HG03460 (cell line): Measurements from ENCODE around the gene MACROD2.

Experiments
- ATAC-seq: cut with Tn5 transposase; IDR thresholded peaks from one replicate; pipeline ENCODE4 v1.9.1; 2021; ENCODE audit not compliant: unreplicated experiment

MACROD2 gene

GRCh38 chr20:14332866-14333265, 337.6 kb downstream of the MACROD2 start:
- no peak for ATAC-seq

DNA sequence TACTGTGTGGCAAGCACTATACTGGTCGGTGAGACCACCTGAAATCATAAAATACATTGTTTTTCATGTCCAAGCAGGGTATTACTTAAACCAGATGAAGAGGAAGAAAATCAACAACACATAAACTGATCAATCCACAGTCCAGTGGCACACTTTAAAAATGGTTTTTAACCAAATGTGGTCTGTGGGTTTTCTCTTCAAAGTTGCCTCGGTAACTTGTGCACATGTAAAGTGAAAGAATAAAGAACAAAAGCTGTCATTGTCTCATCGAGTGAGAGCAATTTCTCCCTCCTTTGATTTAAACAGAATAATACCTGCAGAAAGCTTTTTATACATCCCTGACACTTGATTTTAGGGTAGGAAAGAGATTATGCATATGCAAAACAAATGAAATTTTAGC, 338.4 kb downstream of the MACROD2 start:
- ATAC-seq = no peak

- ATAC-seq = no peak
Observed at GRCh38 chr20:14334306-14334930, 339.1 kb downstream of the MACROD2 start.

GRCh38 chr20:14335052-14335451, 339.7 kb downstream of the MACROD2 start:
- no peak for ATAC-seq

- no peak for ATAC-seq
Observed at GRCh38 chr20:14336686-14337085, 341.4 kb downstream of the MACROD2 start.

- ATAC-seq = peak; percentile 95
Observed at GRCh38 chr20:14337400-14338171, 342.3 kb downstream of the MACROD2 start, which contains the start of gene FLRT3. Gene FLRT3, minus strand, starts transcription at chr20:14337612. Its CDS starts 10,106 bp downstream, at chr20:14327506.

DNA sequence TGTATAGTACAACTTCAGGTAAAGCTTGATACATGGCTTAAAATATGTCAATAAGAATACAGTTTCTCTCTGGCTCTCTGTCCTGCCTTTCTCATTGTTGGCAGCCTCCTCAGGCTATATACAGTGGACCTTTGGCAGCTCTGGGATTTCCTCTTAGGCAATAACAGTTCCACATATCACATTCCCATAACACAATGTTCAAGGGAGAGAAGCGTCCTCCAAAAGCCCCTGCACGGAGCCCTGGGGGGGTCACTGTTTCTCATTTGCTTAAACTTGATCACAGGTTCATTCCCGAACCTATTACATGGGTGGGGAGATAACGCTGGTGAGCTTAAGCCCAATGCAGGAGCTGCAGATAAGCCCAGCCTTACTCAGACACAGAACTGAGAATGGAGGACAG, 346.5 kb downstream of the MACROD2 start:
- no peak for ATAC-seq

DNA sequence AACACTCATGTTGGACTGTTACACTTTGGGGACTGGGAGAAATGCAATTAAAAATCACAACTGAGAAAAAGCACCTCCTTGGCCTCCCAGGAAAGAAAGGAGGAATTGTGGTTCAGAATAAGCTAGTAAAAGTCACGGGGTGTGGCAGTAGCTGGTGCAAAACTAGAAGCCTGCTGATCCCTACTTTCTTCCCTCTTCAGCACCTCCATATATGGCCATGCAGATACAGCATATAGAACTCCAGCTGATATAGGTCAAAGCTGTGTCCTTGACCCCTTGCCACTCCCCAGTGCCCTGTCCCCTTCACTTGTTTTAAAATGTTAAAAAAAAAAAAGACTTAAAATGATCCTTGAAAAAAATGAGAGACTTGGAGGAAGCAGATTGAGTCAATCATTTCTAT, 347.6 kb downstream of the MACROD2 start:
- no peak for ATAC-seq

DNA sequence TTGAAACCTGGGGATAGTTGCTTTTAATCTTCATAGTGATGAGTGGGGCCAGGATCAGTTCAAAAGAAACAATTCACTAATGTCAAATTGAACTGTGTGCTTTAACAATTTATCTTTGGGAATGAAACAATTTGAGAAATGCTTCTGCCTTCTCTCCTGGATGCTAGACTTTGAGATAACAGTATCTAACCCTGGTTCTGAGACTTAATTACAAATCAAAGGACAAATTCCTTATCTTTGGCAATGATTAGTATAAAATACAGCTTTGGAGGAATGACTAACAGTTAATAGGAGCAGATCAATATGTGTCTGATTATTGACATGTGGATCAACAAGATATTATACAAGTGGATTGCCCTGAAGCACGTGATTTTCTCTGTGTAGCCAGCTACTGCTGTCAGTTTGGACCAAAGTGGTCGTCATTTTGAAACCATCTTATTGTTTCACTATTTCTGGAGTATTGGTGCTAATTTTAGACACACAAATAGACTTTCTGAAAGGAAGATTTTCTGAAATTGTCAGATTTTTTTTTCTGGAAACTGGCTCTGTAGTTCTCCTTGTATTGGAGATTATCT, 348.3 kb downstream of the MACROD2 start:
- ATAC-seq = no peak

DNA sequence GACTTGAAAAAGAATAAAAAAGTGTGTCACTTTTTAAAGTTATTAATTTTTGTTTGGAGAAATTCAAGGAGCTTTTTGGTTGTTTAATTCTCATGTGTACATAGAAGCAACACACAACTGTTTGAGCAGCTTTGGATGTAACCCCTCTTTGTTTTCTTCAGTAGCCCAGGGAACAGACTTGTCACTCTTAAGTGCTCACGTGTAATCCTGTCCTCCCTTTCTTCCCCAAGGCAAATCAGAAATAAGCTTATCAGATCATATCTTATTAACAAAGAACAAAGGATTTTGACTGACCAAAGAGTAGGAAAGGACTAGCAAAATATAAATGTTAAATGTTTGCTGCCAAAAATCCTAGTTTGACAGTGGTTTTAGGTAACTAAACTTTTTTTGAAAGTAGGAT, 349.4 kb downstream of the MACROD2 start:
- no peak for ATAC-seq

DNA sequence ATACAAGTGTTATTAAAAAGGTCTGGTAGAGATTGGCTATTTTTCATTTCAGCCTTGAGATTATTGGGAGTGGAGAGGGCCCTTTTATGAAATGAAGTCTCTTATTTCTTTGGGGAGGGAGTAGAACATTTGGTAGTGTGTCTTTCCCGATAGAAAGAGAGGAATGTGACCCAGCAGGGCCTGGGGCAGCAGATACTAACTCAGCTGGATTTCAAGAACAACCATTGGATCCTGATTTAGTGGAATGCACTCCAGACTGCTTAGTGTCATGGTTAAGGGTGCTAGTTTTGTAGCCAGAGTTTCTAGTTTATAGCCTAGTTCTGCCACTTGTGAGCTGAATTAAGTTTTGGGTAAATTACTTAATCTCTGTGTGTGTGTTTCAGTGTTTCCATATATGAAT, 360.5 kb downstream of the MACROD2 start:
- ATAC-seq = no peak

DNA sequence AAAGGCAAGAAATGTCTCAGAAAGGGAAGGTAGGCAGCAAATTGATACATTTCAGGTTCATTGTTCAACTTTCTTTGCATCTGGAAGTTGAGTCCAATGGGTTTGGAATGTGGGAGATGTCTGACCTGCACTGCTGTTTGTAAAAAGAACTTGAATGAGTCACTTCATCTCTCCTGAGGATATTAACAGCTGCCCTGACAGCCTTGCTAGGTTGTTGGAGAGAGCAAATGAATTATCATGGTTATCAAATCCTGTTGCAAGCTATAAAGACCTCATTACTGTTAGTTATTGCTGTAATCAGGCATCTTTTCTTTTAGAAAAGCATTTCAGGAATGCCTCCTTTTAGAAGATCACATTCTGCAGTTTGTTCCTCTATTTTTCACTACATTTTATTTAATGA, 365.1 kb downstream of the MACROD2 start:
- no peak for ATAC-seq

GRCh38 chr20:14361509-14362345, 366.4 kb downstream of the MACROD2 start:
- ATAC-seq = no peak

DNA sequence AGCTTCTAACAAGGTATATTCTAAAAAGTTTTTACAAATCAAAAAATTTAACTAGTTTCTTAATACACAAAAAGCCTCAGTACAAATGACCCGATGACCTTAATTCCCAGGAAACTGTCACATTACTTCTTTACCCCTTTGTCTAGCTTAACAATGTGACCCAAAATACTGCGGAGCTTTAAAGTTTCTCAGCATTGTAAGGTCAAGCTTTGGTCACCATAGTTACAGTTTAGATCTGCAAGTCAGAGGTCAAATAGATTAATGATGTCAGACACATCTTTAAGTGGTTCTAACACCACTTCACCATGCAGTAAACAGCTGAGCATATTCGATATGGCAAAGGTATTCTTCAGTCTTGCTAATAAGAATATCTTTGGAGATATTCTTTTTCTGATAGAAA, 378.9 kb downstream of the MACROD2 start:
- ATAC-seq = no peak

DNA sequence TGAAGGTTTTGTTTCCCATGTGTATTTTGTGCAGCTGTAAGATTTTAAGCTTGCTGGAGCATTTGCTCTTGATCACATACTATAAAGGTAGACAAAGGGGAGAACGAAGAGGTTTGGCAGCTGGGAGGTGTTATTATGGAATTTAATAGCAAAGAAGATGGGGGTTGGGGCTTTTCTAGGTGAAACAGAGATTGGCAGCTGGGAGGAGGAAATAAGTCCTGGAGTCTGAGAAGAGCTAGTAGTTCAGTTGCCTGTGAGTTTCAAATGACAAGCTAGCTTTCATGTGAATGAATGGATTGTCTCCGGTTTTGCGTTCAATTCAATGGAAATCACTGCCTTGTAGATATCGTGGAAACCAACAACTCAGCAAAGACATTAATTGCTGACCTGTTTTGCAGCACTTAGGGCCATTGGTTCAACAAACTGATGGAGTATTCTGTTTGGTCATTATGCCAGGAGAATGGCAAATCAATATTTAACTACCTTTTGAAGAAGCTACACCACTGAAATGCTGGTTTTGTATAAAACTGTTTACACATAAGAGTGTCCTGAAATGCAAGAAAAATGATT, 380.2 kb downstream of the MACROD2 start:
- no peak for ATAC-seq

DNA sequence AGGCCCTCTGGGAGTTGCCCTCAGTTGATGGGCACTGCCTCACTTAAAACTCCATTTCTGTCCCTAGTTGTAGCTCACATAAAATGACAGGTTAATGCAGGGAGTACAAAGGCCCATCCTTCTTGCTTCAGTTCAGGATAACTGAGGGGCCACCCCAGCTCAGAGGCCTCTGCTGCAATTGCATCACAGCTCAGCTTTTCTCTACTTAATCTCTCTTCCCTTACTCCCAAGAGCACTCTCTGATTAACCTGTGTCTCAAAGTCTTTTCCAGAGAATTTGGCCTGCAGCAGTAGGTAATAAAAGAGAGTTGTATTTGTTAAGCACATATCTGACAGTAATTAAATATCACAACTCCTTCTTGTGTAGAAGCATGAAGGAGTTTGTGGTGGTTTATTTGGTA, 383.0 kb downstream of the MACROD2 start:
- no peak for ATAC-seq

DNA sequence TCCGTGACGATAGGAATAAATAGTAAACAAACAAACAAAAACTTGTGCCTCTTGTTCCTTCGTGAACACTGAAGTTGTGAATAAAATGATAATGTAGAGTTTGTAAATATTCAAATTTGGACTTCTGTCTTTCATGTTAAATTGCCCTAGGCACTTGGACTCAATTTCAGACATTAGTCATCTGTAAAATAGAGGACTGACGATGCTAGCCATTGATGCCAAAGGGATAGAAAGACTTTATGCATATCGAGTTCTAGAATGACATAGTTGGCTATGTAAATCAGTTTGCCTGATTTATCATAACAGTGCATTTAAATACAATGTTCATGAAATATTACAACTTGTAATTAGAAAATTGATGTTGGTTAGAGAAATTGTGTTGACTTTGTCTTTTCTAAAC, 388.0 kb downstream of the MACROD2 start:
- no peak for ATAC-seq

DNA sequence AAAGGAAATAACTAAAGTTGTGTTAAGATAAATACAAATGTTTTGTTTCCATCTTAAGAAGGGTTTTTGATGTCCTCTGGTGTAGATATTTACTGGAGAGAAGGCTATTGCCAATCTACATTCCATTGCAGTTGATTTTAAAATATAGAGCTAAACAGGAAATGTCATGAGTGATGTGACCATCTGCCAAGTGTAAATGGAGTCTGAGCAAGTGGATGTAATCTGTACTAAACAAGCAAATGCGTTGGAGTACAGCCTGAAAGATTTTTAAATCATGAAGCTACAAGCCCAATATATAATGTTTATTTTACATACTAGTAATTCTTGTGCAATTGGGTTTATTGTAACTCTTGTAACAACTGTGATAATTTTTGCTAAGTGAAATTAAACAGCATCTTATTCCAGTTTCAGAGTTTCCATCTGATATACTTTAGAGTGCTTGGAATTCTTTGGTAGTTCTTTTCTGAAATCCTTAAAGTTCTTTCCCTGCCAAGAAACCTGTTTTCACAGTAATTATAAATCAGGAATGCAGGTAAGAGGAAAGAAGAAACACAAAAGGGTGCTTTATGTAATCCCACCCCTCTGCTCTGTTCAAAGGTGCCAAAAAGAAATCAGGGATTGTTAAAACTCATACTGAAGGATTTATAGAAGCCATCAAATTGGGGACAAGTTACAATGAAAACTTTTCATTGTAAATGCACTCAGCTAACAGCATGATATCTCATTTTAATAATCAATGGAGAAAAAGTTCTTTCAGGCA, 389.3 kb downstream of the MACROD2 start:
- ATAC-seq = no peak

GRCh38 chr20:14385176-14385740, 389.9 kb downstream of the MACROD2 start:
- no peak for ATAC-seq

DNA sequence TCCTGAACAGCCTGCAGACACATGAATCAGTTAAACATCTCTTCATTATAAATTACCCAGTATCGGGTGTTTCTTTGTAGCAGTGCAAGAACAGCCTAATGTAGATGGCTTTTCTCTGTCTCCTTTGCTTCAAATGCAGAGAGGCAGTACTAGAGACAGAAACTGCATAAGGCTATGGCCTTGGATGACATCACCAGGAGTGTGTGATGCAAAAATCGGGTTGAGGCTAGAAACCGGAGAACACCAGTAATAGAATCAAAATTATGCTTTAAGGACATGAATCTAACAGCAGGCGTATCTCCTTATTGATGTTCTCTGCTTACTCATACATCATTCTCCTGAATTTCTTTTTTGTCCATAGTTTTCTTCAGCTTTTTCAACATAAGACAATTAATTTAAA, 391.4 kb downstream of the MACROD2 start:
- ATAC-seq = no peak
